GM21447 (cell line): ENCODE measurements around the gene SERPINE1.

Experiments used
- ATAC-seq: cut with Tn5 transposase; IDR thresholded peaks from one replicate; pipeline ENCODE4 v1.9.1; 2021; ENCODE audit not compliant: unreplicated experiment

The SERPINE1 gene

DNA sequence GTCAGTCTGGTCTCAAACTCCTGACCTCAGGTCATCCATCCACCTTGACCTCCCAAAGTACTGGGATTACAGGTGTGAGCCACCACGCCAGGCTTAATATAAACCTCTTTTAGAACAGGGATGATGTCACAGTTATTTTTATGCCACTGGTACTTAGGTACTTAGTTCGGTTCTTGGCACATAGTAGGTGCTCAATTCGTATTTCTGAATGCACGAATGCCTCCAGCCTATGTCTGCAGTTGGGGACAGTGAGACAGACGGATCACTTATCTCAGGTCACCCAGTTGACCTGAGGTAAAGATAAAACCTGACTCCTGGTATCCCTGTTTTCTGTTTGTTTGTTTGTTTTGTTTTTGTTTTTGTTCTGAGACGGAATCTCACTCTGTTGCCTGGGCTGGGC, 59.3 kb downstream of the SERPINE1 start:
- no peak for ATAC-seq

- no peak for ATAC-seq
Measured at GRCh38 chr7:101186844-101187428, 60.0 kb downstream of the SERPINE1 start.
